GM12801 (cell line): ENCODE results near the gene HOXB5.

ENCODE experiments used
- CTCF ChIP-seq: IDR thresholded peaks from one replicate; pipeline ENCODE4 v1.5.1; 2011; ENCODE audit warnings: control low read depth; ENCODE audit not compliant: insufficient read length; ENCODE audit errors: extremely low read depth

HOXB5 gene

GRCh38 chr17:48596000-48596734 is 2.6 kb upstream of the HOXB5 start:
- TF ChIP-seq CTCF, result no peak

- TF ChIP-seq CTCF, result no peak
Measured at GRCh38 chr17:48595278-48595999, 1.9 kb upstream of the HOXB5 start.

- TF ChIP-seq CTCF, result no peak
Measured at GRCh38 chr17:48594538-48595277, 1.1 kb upstream of the HOXB5 start.

GRCh38 chr17:48593840-48594537 is 410 bp upstream of the HOXB5 start:
- TF ChIP-seq CTCF, result no peak

- no peak for TF ChIP-seq CTCF
Measured at GRCh38 chr17:48592577-48592976, 1.0 kb downstream of the HOXB5 start.

- no peak for TF ChIP-seq CTCF
Measured at GRCh38 chr17:48592057-48592514, 1.5 kb downstream of the HOXB5 start.
